ENCODE data around the gene ITGB2.

ITGB2 gene

DNA sequence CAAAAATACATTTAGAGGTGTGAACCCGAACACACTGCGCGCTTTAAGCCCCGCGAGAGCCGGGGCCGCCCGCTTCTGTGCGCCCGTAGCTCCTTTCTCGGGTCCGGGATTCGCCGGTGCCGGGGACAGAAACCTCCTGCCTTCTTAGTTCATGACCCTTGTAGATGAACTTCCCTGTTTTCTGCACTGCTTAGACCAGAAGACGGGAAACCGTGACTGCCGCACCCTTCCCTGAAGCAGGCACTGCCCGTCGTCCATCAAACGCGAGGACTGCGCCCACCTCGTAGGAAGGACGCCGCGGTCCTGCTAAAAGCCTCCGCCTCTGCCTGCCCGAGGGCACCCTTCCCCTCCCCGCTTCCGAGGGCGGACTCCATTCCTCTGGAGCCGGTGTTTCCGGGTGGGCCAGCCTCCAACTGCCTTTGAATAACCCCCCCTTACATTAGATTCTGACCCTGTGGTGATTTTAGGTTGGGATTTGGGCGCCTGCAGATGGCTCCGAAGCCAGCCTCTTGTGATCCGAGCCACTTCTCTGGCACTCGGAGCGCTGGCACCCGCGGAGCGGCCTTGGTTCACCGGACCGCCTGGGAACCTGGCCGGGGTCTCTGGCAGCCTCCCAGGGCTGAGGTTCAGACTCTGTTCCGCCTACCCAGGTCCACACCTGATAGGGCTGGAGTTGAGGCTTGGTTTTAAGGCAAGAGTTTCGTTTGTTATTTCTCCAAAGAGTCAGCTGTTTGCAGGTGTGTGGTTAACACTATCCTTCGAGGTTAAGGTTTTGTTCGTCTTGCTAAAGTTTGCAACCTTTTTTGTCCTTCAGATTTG is 46.0 kb downstream of the ITGB2 start:
- TF ChIP-seq, protein P1, sequence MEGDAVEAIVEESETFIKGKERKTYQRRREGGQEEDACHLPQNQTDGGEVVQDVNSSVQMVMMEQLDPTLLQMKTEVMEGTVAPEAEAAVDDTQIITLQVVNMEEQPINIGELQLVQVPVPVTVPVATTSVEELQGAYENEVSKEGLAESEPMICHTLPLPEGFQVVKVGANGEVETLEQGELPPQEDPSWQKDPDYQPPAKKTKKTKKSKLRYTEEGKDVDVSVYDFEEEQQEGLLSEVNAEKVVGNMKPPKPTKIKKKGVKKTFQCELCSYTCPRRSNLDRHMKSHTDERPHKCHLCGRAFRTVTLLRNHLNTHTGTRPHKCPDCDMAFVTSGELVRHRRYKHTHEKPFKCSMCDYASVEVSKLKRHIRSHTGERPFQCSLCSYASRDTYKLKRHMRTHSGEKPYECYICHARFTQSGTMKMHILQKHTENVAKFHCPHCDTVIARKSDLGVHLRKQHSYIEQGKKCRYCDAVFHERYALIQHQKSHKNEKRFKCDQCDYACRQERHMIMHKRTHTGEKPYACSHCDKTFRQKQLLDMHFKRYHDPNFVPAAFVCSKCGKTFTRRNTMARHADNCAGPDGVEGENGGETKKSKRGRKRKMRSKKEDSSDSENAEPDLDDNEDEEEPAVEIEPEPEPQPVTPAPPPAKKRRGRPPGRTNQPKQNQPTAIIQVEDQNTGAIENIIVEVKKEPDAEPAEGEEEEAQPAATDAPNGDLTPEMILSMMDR (IDR thresholded peaks at IDR 0.05; ENCODE audit: control extremely low read depth, extremely low read depth, low read depth, missing control alignments) = no peak
- no peak for DNase-seq (ENCODE audit: extremely low spot score)
- ChIA-PET POLR2A (no interaction called here), CTCF (interaction anchor here (1.0 to 2.6 kb wide), 8 partner anchors 14 to 262 kb away, joined by 3 to 9 read pairs (median 4); no protein-coding TSS in a partner anchor)

DNA sequence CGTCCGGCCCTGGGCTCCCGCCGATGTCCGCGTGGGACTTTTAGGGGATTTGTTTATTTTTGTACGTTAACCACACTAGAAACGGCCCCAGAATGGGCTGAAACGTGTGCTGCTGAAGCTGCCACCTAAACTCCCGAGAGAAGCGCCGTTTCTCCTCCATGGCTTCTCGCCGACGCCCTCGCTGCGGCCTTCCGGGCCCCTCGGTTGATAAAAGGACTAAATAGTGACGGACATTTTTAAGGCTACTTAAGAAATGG is 46.5 kb downstream of the ITGB2 start:
- peak; percentile 38 for DNase-seq (ENCODE audit: extremely low spot score)
- TF ChIP-seq, protein P1 (IDR thresholded peaks at IDR 0.05; ENCODE audit: control extremely low read depth, extremely low read depth, low read depth, missing control alignments) = no peak
- ChIA-PET POLR2A (interaction anchor here (0.6 kb wide), 1 partner anchor 73 kb away, joined by 4 read pairs; no protein-coding TSS in a partner anchor), CTCF (interaction anchor here (0.9 to 2.6 kb wide), 10 partner anchors 14 to 263 kb away, joined by 3 to 9 read pairs (median 4); no protein-coding TSS in a partner anchor)

DNA sequence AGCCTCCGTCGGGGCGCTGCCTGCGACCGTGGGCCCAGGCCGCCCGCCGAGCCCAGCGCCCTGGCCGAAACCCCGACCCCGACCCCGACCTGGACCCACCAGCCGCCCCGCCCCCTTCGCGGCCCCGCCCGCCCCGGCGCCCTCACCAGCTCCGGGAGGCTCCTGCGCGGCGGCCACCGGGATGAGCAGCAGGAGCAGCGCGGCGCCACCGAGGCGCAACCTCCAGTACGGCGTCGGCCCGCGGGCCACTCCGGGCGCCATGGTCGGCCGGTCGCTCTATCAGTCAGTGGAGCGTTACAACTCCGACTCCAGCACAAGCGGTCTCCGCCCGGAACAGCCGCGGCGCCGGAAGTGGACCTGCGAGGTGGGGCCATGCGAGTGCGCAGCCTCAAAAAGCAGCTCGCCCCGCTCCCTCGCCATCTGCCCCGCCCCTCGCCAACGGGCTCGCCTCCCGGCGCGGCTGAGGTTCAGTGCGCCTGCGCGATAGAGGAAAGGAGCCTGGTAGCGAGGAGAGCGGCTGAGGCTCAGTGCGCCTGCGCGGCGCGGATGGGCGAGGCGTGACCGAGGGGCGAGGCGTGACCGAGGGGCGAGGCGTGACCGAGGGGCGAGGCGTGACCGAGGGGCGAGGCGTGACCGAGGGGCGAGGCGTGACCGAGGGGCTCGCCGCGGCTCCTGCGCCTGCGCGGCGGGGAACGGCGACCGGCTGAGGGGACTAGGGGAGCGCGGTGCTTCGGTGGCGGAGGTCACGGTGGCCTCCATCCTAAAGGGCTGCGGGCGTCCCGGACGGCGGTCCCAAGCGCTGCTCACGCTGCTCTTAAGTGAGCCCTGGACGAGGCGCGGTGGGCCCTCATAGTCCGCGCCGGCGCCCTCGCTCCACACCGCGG is 47.1 kb downstream of the ITGB2 start, which contains the start of gene PTTG1IP:
PTTG1IP (minus strand) TSS at position 335 of the 884 bp plus-strand sequence; CDS start at position 261, 74 bp downstream.
- ChIA-PET POLR2A (interaction anchor here (0.6 kb wide), 1 partner anchor 74 kb away, joined by 4 read pairs; no protein-coding TSS in a partner anchor), CTCF (interaction anchor here (0.9 to 2.6 kb wide), 11 partner anchors 13 to 263 kb away, joined by 3 to 9 read pairs (median 4); no protein-coding TSS in a partner anchor)
- peak; percentile 100 for DNase-seq (ENCODE audit: extremely low spot score)
- TF ChIP-seq, protein P1 (IDR thresholded peaks at IDR 0.05; ENCODE audit: control extremely low read depth, extremely low read depth, low read depth, missing control alignments) = no peak

DNA sequence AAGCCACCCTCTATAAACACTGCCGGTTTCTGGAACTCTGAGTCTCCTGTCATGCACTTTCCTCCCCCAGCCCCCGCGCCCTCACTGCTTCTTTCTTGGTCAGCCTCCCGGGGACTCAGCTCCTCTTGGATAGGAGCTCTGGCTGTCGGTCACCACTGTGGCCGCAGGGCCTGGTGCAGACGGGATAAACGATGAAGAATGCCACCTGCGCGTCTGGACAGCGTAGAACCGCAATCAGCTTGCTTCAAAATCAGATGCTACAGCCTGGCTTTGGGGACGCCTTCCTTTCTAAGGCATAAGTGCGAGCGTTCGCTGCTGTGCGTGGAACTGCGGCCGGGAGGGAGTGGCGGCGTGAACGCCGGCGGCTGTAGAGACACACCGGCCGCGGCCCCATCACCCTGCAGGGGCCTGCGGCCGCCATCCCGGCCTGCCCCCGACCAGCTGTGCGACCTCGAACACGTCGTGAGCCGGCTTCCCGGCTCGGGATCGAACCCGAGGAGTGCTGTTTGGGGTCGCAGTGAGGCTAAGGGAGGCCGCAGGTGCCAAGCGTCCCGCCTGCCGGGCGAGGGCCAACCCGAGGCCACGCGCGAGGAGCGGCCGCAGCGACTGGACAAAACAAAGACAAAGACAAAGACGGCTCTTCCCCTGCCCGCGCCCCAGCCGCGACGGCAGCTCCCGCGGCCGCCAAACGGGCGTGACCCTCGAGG is 47.9 kb downstream of the ITGB2 start:
- ChIA-PET CTCF (interaction anchor here (0.9 to 2.6 kb wide), 8 partner anchors 12 to 264 kb away, joined by 3 to 9 read pairs (median 4); no protein-coding TSS in a partner anchor), POLR2A (no interaction called here)
- TF ChIP-seq, protein P1 (IDR thresholded peaks at IDR 0.05; ENCODE audit: control extremely low read depth, extremely low read depth, low read depth, missing control alignments) = no peak
- no peak for DNase-seq (ENCODE audit: extremely low spot score)

DNA sequence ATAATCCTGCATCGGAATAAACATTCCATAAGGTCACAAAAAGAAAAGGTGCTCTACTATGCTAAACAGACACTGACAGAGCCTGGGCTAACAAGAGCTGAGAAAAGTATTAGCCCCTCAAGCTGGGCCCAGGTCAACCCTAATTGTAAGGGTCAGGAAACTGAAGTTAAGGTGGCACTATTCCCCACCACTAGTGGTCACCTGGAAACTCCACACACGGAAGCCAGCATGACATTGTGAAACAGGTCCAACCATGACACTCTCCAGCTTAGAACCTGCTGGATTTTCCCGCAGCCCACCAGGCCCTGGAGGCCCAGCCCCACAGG is 48.4 kb downstream of the ITGB2 start:
- ChIA-PET CTCF (interaction anchor here (1.3 to 2.6 kb wide), 4 partner anchors 12 to 78 kb away, joined by 3 to 9 read pairs (median 5); no protein-coding TSS in a partner anchor), POLR2A (no interaction called here)
- DNase-seq (ENCODE audit: extremely low spot score) = no peak
- TF ChIP-seq, protein P1 (IDR thresholded peaks at IDR 0.05; ENCODE audit: control extremely low read depth, extremely low read depth, low read depth, missing control alignments) = no peak

Data from GM10248 (cell line).